Mesendoderm (in vitro differentiated cells): ENCODE data around the gene TOP1.

Experiments
- DNase-seq: peaks from one replicate; pipeline ENCODE4 v3.0.0; 2013
- H2AK5ac ChIP-seq: 2 replicates; pipeline ENCODE4 v1.6.1; 2013; ENCODE audit warnings: low read length, inconsistent platforms
- H2BK120ac ChIP-seq: 2 replicates; pipeline ENCODE4 v1.6.1; 2013; ENCODE audit warnings: low read depth, mild to moderate bottlenecking, low read length, moderate library complexity, mixed read lengths
- H2BK15ac ChIP-seq: replicated peaks from 2 replicates; pipeline ENCODE4 v1.6.1; 2013; ENCODE audit warnings: low read depth, mild to moderate bottlenecking, moderate library complexity
- H2BK5ac ChIP-seq: 2 replicates; pipeline ENCODE4 v1.6.1; 2013; ENCODE audit warnings: low read length, inconsistent platforms
- H3K18ac ChIP-seq: 2 replicates; pipeline ENCODE4 v1.6.1; 2013; ENCODE audit warnings: mild to moderate bottlenecking, low read length, mixed read lengths
- H3K23ac ChIP-seq: one replicate; pipeline ENCODE4 v1.6.1; 2013; ENCODE audit warnings: low read length
- H3K27ac ChIP-seq: 2 replicates; pipeline ENCODE4 v1.5.1; 2013; ENCODE audit warnings: low read depth, mild to moderate bottlenecking, inconsistent platforms, low read length, moderate library complexity
- H3K27me3 ChIP-seq: 2 replicates; pipeline ENCODE4 v1.6.1; 2013; ENCODE audit warnings: low read length, control low read depth, mild to moderate bottlenecking, inconsistent platforms; ENCODE audit not compliant: insufficient read depth, poor library complexity
- H3K36me3 ChIP-seq: 2 replicates; pipeline ENCODE4 v1.6.1; 2013; ENCODE audit warnings: low read length, inconsistent platforms; ENCODE audit not compliant: control insufficient read depth, insufficient read depth
- H3K4ac ChIP-seq: one replicate; pipeline ENCODE4 v1.6.1; 2013; ENCODE audit warnings: low read depth, mild to moderate bottlenecking, low read length, moderate library complexity
- H3K4me1 ChIP-seq: 2 replicates; pipeline ENCODE4 v1.6.1; 2013; ENCODE audit warnings: low read depth, low read length, inconsistent platforms; ENCODE audit not compliant: control insufficient read depth
- H3K4me2 ChIP-seq: 2 replicates; pipeline ENCODE4 v1.6.1; 2013; ENCODE audit warnings: low read length
- H3K4me3 ChIP-seq: 2 replicates; pipeline ENCODE4 v1.5.1; 2013; ENCODE audit warnings: mild to moderate bottlenecking, low read length
- H3K56ac ChIP-seq: one replicate; pipeline ENCODE4 v1.6.1; 2013; ENCODE audit warnings: low read length
- H3K79me1 ChIP-seq: 2 replicates; pipeline ENCODE4 v1.6.1; 2013; ENCODE audit warnings: low read length, inconsistent platforms
- H3K79me2 ChIP-seq: 2 replicates; pipeline ENCODE4 v1.6.1; 2013; ENCODE audit warnings: mild to moderate bottlenecking, low read length; ENCODE audit not compliant: control insufficient read depth, insufficient read depth
- H3K9ac ChIP-seq: 2 replicates; pipeline ENCODE4 v1.6.1; 2013; ENCODE audit warnings: low read length, inconsistent platforms
- H4K5ac ChIP-seq: one replicate; pipeline ENCODE4 v1.6.1; 2013; ENCODE audit warnings: low read length
- H4K8ac ChIP-seq: one replicate; pipeline ENCODE4 v1.6.1; 2013; ENCODE audit warnings: low read depth, mild to moderate bottlenecking, control low read depth, low read length, moderate library complexity
- WGBS: extraction: QIAGEN DNeasy Blood & Tissue Kit; methylation state at CpG from one replicate; pipeline ENCODE4 v1.1.7; 2013; ENCODE audit warnings: low lambda C conversion rate, missing lambda C conversion rate; ENCODE audit not compliant: insufficient coverage; ENCODE audit errors: extremely low coverage; 5-methylcytosine and 5-hydroxymethylcytosine counted together

The TOP1 gene

DNA sequence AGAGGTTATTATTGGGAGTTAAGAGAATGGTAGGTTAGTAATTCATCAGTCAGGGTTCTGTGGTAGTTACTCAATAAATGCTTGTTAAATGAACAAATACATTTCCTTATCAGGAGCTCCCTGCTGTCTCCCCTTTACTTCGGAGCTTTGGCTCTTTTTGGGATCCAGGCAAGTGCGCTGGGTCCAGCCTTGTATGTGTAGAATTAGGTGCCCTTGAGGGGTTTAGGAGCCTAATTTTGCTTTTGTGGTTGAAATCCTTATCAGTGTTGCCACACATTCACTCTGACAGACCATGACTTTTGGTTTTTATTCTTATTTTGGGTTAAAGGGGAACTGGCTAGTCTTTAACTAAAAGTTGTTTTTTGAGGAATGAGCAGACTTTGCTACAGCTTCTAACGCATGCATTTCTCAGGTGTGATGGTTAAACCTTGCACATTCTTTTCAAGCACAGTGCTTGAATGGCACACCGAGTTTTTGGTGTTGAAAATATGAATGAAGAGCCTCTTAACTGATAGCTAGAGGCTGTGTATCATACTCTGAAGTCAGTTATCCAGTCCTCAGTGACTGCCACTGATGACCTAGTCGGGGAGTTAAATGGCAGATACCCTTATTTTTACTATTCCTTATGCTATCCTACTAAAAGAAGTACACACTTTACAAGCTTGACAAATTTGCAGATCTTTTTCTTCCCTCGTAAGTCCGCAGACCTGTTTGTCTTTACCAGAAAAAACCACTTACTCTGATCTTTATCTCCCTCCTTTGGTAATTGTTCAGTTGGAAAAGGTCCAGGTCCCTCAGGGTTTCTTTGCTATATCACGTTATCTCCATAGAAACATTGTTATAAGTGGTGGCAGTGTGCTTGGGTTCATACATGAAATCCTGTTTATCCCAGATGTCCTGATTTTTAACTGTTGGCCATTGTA lies 58.0 kb downstream of the TOP1 start:
- Histone ChIP-seq H3K79me1 (peaks cover 1% of the 10 kb centered on the region), H2BK15ac (no peak overlapping the region), H3K23ac (no peak overlapping the region), H3K4me1 (no peaks in the 10 kb centered on the region), H2BK120ac (no peak overlapping the region), H3K79me2 (no peaks in the 10 kb centered on the region), H2AK5ac (no peak overlapping the region), H3K18ac (no peak overlapping the region), H3K9ac (no peak overlapping the region), H4K8ac (no peak overlapping the region), H3K27me3 (no peaks in the 10 kb centered on the region), H3K56ac (no peak overlapping the region), H2BK5ac (no peak overlapping the region), H3K27ac (no peak overlapping the region), H3K4ac (no peak overlapping the region), H3K4me3 (no peak overlapping the region), H3K4me2 (no peak overlapping the region), H4K5ac (no peak overlapping the region), H3K36me3 (peaks cover under 1% of the 10 kb centered on the region)
- no CpG with 5 or more reads among the region's 8 CpGs for WGBS
- no peak for DNase-seq

DNA sequence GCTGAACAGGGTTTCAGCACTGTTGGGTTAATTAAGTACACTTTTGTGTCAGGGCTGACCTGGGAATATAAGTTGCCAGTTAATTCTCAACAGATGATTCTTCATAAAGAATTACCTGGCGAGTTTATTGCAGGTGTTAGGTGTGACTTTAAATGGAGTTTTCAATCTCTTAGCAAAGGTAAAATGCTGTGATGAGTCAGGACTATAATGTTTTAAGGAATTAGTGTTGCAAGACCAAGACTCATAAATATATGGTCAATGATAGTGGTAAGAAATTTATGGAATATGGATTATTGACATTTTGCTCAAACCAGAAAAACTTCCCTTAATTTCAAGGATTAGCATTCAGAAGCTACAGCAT lies 58.7 kb downstream of the TOP1 start:
- H4K5ac ChIP-seq: no peak overlapping the region
- H3K4ac ChIP-seq: no peak overlapping the region
- no peak overlapping the region for H3K23ac ChIP-seq
- H3K18ac ChIP-seq: no peak overlapping the region
- DNase-seq: no peak
- H3K27ac ChIP-seq: no peak overlapping the region
- no peaks in the 10 kb centered on the region for H3K27me3 ChIP-seq
- no CpG with 5 or more reads among the region's 1 CpG for WGBS
- peaks cover 3% of the 10 kb centered on the region for H3K36me3 ChIP-seq
- H3K4me1 ChIP-seq: no peaks in the 10 kb centered on the region
- H3K79me2 ChIP-seq: no peaks in the 10 kb centered on the region
- no peak overlapping the region for H2AK5ac ChIP-seq
- no peak overlapping the region for H2BK5ac ChIP-seq
- H2BK120ac ChIP-seq: no peak overlapping the region
- H3K4me2 ChIP-seq: no peak overlapping the region
- no peak overlapping the region for H3K4me3 ChIP-seq
- no peak overlapping the region for H3K56ac ChIP-seq
- no peak overlapping the region for H4K8ac ChIP-seq
- H3K79me1 ChIP-seq: peaks cover 1% of the 10 kb centered on the region
- H2BK15ac ChIP-seq: no peak overlapping the region
- H3K9ac ChIP-seq: no peak overlapping the region

GRCh38 chr20:41087777-41088176 lies 59.2 kb downstream of the TOP1 start:
- H3K36me3 ChIP-seq: peaks cover 3% of the 10 kb centered on the region
- H3K27ac ChIP-seq: no peak overlapping the region
- H2BK5ac ChIP-seq: no peak overlapping the region
- H4K8ac ChIP-seq: no peak overlapping the region
- no peak overlapping the region for H4K5ac ChIP-seq
- H3K4me2 ChIP-seq: no peak overlapping the region
- no CpG with 5 or more reads among the region's 3 CpGs for WGBS
- no peak for DNase-seq
- H3K79me1 ChIP-seq: peaks cover 1% of the 10 kb centered on the region
- H3K9ac ChIP-seq: no peak overlapping the region
- no peak overlapping the region for H3K18ac ChIP-seq
- H3K4me1 ChIP-seq: no peaks in the 10 kb centered on the region
- H3K56ac ChIP-seq: no peak overlapping the region
- H2BK120ac ChIP-seq: no peak overlapping the region
- no peak overlapping the region for H2BK15ac ChIP-seq
- no peak overlapping the region for H2AK5ac ChIP-seq
- no peaks in the 10 kb centered on the region for H3K27me3 ChIP-seq
- H3K79me2 ChIP-seq: no peaks in the 10 kb centered on the region
- H3K4ac ChIP-seq: no peak overlapping the region
- no peak overlapping the region for H3K23ac ChIP-seq
- no peak overlapping the region for H3K4me3 ChIP-seq

GRCh38 chr20:41089555-41089954 lies 60.9 kb downstream of the TOP1 start:
- no peak overlapping the region for H2BK120ac ChIP-seq
- no peak overlapping the region for H4K8ac ChIP-seq
- no peak overlapping the region for H3K56ac ChIP-seq
- WGBS: no CpG with 5 or more reads among the region's 3 CpGs
- H3K36me3 ChIP-seq: peaks cover 7% of the 10 kb centered on the region
- no peak overlapping the region for H3K4me3 ChIP-seq
- no peak overlapping the region for H3K23ac ChIP-seq
- H3K79me2 ChIP-seq: no peaks in the 10 kb centered on the region
- no peak overlapping the region for H3K9ac ChIP-seq
- peaks cover 1% of the 10 kb centered on the region for H3K79me1 ChIP-seq
- DNase-seq: peak; percentile 15
- no peak overlapping the region for H3K4ac ChIP-seq
- H3K18ac ChIP-seq: no peak overlapping the region
- no peak overlapping the region for H2BK5ac ChIP-seq
- H4K5ac ChIP-seq: no peak overlapping the region
- H3K27me3 ChIP-seq: no peaks in the 10 kb centered on the region
- no peaks in the 10 kb centered on the region for H3K4me1 ChIP-seq
- H2AK5ac ChIP-seq: no peak overlapping the region
- no peak overlapping the region for H2BK15ac ChIP-seq
- no peak overlapping the region for H3K4me2 ChIP-seq
- no peak overlapping the region for H3K27ac ChIP-seq

DNA sequence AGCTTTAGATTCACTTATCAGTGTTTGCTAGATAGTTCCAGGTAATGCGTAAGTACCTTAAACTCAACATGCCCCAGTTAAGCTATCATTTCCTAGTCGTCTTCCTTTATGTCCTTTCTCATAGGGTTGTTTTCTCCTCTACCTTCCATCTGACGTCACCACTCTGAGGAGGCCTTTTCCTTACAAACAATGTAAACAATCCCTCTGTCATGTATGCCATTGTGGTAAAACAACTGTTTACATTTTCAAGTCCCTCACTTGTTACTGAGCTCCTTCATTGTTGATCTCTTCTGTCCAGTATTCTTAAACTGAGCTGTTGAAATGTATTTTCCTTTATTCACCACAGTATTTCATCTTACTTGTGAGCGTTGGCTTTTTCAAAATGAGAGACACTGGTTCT lies 63.3 kb downstream of the TOP1 start:
- no CpG with 5 or more reads among the region's 4 CpGs for WGBS
- Histone ChIP-seq H3K27ac (no peak overlapping the region), H3K4me2 (no peak overlapping the region)

More for the DNA sequence above, 63.3 kb downstream of the TOP1 start:
- no peak overlapping the region for H2BK5ac ChIP-seq
- H3K4ac ChIP-seq: no peak overlapping the region
- no peaks in the 10 kb centered on the region for H3K27me3 ChIP-seq
- H3K4me3 ChIP-seq: no peak overlapping the region
- no peak for DNase-seq
- no peak overlapping the region for H3K18ac ChIP-seq
- H3K56ac ChIP-seq: no peak overlapping the region
- H3K23ac ChIP-seq: no peak overlapping the region
- H3K4me1 ChIP-seq: no peaks in the 10 kb centered on the region
- no peaks in the 10 kb centered on the region for H3K79me1 ChIP-seq
- no peak overlapping the region for H2AK5ac ChIP-seq
- no peak overlapping the region for H4K5ac ChIP-seq
- no peak overlapping the region for H3K9ac ChIP-seq
- peaks cover 10% of the 10 kb centered on the region for H3K36me3 ChIP-seq
- H3K79me2 ChIP-seq: no peaks in the 10 kb centered on the region
- H4K8ac ChIP-seq: no peak overlapping the region
- H2BK15ac ChIP-seq: no peak overlapping the region
- H2BK120ac ChIP-seq: no peak overlapping the region
